HG02943 (cell line): ENCODE data around the gene MMP14.
"Not testable (repeated sequence)": the region's sequence is repeated elsewhere in the genome, so short reads cannot be mapped to it uniquely, and the experiment has no call there.

ENCODE experiments used
- ATAC-seq: cut with Tn5 transposase; IDR thresholded peaks from one replicate; pipeline ENCODE4 v1.9.1; 2021; ENCODE audit warnings: mild to moderate bottlenecking, low read depth, moderate library complexity; ENCODE audit not compliant: unreplicated experiment

MMP14 gene

GRCh38 chr14:22836301-22837113 is at the start of gene MMP14:
TSS of gene MMP14 (plus strand) at chr14:22836585. CDS start at chr14:22836818, 233 bp downstream.
- ATAC-seq, result no peak

- no peak for ATAC-seq
Measured at GRCh38 chr14:22786685-22787084, 49.7 kb upstream of the MMP14 start.

GRCh38 chr14:22791301-22791700 is 45.1 kb upstream of the MMP14 start:
- ATAC-seq, result no peak

- ATAC-seq, result no peak
Measured at GRCh38 chr14:22792158-22792557, 44.2 kb upstream of the MMP14 start.

DNA sequence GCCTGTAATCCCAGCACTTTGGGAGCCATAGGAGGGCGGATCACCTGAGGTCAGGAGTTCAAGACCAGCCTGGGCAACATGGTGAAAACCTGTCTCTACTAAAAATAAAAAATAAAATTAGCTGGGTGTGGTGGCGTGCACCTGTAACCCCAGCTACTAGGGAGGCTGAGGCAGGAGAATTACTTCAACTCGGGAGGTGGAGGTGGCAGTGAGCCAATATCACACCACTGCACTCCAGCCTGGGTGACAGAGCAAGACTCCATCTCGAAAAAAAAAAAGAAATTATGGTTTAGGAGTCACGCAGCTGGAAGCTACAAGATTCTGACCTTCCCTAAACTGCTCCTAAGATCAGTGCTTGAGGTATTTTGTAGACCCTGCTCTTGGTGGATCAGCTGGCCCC is 42.8 kb upstream of the MMP14 start:
- not testable (repeated sequence) for ATAC-seq

GRCh38 chr14:22793976-22794375 is 42.4 kb upstream of the MMP14 start:
- no peak for ATAC-seq

GRCh38 chr14:22794551-22794951 is 41.8 kb upstream of the MMP14 start:
- no peak for ATAC-seq

GRCh38 chr14:22796087-22796707 is 40.2 kb upstream of the MMP14 start:
- peak; percentile 56 for ATAC-seq

DNA sequence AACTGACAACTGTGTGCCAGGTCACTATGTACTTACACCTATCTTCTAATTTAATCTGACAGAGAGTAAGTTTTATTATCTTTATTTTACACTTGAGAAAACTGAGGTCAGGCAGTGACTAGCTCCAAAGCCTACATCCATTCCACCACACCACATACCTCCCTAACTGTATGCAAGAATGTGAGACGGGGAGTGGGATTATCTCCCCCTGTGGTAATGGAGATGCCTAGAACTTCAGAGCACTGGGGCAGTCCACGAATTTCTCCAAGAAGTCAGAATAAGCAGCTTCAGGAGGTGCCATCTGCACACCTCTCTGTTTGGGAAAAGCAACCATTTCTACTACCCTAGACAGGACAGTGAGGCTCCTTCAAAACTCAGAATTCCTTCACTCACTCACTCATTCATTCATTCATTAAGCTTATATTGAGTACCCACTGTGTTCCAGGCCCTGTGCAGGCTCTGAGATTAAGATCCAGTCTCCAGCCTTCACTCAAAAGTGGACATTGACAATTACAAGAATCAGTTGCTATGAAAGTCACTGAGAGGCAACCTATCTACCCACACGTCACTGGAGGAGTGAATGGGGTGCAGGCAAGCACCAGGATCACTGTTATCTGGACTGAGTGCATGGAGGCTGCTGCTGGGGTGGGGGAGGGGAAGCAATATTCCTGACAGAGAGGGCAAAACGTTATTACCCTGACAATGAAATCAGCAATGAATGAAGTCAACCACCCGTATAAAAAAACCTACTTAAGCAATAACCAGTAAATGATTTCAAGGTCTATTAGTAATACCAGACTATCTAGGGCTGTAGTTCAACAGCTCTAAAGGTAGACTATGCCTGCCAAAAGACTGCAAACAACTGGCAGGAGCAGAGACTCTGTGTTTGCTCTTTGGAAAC is 39.1 kb upstream of the MMP14 start:
- ATAC-seq, result no peak

DNA sequence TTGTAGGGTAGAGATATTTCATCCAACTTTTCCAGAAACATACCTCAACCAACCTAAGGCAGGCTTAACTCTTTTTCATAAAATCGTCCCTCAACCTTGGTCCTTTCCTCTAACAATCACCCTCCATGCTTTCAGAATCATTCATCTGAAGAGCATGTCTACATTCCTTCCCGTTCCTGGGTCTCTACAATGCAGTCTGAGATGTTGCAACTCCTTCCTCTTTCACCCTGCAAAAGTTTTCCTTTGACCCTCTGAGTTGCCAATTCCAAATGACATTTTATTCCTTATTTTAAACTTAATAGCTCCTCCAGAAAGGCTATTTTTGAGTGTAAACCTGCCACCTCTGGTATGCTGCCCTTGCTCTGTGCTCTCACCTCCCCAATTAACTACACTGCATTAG is 37.9 kb upstream of the MMP14 start:
- no peak for ATAC-seq

DNA sequence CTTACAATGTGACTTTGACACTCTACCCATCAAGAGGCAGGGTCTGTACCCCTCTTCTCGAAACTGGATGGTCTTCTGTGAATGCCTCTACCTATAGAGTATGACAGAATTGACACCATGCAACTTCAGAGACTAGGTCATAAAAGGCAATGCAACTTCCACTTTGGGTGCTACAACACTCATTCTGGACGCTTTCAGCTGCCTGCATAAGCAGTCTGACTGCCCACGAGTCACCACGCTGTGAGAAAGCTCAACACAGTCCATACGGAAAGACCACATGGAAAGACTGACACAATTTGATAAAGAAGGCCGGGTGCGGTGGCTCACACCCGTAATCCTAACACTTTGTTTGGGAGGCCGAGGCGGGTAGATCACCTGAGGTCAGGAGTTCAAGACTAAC is 36.0 kb upstream of the MMP14 start:
- ATAC-seq, result no peak

- no peak for ATAC-seq
Measured at GRCh38 chr14:22801716-22802115, 34.7 kb upstream of the MMP14 start.

DNA sequence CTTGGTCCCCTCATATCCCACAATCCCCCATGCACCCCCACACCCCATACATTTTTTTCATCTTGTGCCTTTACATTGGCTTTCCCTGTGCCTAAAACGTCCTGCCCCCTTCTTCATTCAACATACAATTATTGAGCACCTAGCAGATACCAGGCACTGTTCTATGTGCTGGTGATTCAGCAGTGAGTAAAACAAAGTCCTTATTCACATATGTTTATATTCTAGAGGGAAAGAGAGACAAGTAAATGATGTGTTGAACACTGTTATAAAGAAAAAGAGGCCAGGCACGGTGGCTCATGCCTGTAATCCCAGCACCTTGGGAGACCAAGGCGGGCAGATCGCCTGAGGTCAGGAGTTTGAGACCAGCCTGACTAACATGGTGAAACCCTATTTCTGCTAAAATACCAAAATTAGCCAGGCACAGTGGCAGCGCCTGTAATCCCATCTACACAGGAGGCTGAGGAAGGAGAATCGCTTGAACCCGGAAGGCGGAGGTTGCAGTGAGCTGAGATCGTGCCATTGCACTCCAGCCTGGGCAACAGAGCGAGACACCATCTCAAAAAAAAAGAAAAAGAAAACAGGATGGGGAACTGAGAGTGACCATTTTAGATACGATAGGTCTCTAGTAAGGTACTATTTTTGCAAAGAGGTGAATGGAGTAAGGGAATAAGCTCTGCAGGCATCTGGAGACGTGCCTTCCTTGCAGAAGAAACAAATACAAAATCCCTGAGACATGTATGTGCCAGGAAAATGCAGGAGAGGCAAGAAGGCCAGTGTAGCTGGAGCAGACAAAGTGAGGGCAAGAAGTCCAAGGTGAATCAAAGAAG is 33.3 kb upstream of the MMP14 start:
- no peak for ATAC-seq

DNA sequence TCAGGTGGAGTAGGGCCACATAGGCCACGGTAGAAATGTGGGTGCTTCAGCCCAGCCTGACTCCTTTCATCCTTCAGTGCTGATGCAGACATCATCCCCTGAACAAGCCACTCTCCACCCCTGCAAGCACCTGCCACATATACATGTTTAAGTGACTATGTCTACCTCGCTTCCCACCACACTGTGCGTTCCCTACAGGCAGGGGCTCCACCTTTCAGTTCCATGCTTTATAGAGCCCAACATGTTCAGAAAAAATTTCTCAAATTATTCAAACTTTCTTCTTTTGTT is 32.8 kb upstream of the MMP14 start:
- no peak for ATAC-seq

DNA sequence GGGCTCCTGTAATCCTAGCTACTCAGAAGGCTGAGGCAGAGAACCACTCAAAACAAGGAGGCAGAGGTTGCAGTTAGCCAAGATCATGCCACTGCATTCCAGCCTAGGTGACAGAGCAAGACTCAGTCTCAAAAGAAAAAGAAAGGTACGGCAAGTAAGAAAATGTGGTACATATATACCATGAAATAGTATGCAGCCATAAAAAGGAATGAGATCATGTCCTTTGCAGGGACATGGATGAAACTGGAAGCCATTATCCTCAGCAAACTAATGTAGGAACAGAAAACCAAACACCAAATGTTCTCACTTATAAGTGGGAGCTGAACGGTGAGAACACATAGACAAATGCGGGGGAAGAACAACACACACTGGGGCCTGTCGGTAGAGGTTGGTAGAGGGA is 31.1 kb upstream of the MMP14 start:
- not testable (repeated sequence) for ATAC-seq

GRCh38 chr14:22807432-22808087 is 28.8 kb upstream of the MMP14 start:
- no peak for ATAC-seq

GRCh38 chr14:22808388-22809209 is 27.8 kb upstream of the MMP14 start:
- ATAC-seq, result no peak

GRCh38 chr14:22811722-22812121 is 24.7 kb upstream of the MMP14 start:
- ATAC-seq, result no peak

- no peak for ATAC-seq
Measured at GRCh38 chr14:22812744-22813143, 23.6 kb upstream of the MMP14 start.
